NCI-H524 (cell line): ENCODE results near the gene SLC30A7.

ENCODE experiments used
- DNase-seq, 2 experiments: peaks; one replicate each; lab custom pipeline; 2025; lab: John Stamatoyannopoulos, UW

Gene SLC30A7

DNA sequence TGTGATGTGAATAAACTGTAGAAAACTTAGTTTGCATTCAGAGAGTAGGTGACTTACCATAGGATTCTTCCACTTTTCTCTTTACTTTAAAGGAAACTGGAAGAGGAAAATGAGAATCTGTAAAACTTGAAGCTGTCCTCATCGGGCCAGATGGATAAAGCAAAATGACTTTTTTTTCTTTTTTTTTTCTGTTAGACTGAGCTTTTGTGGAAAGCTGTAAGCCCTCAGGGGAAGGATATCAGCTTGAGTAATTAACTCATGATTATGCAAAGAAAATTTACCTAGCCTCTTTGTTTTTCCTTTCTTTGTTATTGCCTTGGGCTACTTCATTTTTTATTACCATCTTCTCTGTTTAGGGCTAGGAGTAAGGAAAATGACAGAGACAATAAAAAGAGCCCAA, 76.3 kb downstream of the SLC30A7 start:
- DNase-seq, result no peak

DNA sequence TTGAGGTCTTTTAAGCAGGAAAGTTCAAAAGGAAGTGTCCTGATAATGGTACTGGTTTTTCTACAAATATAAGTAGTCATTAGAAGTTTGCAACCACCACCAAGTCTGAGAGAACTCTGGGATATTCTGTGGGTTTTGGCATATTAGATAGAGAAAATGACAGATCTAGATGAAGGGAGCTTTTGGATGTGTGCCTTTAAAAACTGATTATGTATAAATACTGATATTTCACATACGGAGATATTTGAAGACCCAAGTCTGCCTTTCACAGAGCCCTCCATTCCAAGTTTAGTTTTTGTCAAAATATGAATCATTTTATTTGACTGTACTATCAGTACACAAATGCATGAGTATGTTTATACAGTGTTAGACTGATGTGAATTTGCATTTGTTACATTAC, 81.0 kb downstream of the SLC30A7 start:
- no peak for DNase-seq

DNA sequence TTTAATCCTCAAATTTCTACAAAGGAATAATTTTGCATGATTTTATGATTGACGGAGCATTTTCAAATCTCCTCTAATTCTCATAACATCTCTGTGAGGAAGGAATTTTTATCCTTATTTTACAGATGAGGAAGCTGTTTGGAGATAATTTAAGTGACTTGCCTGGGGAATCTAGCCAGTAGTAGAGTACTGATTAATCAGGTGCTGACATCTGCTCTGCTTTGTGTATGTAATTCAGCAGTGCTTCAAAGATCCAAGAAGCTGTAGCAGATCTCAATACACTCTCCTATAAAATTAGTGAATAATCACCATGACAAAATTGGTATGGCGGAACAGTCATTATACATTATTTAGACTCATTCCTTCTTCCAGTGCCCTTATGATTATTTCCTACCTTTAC, 83.7 kb downstream of the SLC30A7 start:
- no peak for DNase-seq

DNA sequence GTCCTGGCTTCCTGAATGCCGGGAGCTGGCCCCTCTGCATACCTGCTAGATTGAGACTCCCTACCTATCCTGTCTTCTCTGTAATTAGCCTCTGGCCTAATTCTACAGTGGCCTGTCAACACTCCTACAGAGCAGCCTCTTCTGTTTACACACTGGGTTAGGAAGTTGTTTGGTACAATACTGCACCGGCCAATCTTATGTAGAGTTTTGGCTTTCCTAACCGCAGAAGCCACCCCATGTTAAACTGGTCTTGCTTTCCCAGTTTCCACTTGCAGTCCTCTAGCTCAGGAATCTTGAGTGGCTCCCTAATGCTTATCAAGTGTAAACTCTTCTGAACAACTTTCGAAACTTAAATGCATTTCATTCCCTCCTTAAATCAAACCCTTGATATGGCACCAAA, 86.9 kb downstream of the SLC30A7 start:
- no peak for DNase-seq

DNA sequence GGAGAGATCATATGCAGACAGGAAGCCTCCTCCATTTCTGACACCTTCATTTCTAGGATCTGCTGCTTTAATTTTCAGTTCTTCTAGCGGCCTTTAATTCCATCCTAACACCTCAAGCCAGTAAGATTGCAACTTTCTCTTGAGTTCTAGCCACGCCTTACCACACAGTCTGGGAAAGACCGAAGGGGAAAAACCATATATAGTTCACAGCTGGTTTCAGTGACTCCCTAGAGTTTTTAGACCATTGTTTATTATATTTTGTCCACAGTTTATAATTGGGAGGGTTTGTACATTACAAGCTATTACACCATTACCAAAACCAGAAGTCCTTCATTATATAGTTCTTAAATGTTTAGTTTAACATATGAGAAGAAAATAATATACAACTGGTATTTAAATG, 92.2 kb downstream of the SLC30A7 start:
- no peak for DNase-seq

DNA sequence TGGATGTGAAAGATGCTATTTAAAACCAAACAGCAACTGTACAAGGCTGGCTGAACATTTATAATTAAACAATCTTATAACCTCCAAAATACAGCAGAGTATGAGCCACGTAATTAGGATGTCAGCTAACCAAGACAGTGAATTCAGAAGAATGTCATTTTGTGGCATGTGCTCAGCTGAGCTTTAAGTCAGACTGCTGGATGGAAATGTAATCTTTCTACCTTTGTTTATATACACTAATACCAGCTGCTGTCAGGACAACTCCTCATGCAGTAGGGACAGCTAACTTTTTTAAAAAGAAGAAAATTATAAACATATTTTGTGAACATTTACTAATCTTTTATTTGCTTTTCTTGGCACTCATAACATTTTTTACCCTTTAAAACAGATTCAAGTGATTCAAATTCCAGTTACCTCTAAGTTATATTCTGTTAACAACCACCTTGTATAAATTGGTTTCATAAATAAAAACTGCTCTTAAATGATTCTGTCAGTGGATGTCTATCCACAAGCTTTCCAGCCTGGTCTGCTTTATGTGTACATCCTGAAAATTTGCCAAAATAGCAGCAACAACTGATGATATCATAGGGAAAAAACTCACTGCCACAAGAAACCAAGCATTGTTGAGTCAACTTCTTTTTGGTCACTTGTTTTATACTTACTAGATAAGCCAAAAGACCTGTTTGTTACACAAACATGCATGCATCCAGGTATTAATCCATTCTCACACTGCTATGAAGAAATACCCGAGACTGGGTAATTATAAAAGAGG, 93.6 kb downstream of the SLC30A7 start:
- no peak for DNase-seq

DNA sequence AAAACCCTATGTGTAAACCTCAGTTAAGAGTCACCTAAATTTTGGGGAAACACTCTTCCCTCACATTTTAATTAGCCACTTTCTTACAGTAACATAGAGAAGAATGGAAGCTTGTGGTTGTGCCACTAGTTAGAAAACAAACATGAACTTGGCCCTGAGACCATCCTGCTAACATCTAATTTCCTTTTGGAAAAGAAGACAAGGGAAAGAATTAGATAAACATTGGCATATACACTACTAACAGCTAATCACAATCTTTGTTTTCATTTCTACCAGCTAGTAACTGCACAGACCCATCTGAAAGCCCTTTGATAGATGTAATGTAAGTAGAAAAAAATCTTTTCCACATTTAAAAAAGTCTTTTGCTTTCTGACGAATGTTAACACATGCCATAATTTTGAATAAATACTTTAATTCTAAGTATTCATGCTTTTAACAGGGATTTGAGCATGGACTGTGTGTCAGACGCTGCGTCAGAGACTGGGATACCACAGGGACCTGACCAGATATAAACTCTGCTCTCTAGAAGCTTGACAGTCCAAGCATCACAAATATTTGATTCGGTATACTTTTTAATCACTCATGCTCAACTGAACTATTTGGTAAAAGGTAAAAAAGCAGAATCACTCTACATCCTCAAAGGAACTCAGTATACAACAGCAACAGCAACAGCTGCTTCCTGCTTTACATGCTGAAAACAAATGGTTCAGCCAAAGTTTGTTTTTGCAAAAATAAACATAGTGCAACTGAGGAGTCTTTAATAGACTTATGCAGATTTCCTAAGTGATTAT, 99.5 kb downstream of the SLC30A7 start:
- DNase-seq, result no peak

DNA sequence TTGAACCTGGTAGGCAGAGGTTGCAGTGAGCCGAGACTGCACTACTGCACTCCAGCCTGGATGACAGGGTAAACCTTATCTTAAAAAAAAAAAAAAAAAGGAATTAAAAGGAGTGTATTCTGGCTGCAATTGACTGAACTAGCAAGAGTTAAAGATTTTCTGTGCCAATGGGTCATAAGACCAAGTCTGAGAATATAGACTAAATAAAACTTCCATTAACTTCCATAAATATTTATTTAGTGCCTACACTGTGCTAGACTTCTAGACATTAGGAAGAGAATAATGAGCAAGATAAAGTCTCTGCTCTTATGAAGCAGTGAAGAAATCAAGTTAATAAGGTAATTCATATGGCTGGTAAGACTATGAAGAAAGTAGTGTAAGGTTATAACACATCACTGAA, 102.5 kb downstream of the SLC30A7 start:
- DNase-seq, result no peak

DNA sequence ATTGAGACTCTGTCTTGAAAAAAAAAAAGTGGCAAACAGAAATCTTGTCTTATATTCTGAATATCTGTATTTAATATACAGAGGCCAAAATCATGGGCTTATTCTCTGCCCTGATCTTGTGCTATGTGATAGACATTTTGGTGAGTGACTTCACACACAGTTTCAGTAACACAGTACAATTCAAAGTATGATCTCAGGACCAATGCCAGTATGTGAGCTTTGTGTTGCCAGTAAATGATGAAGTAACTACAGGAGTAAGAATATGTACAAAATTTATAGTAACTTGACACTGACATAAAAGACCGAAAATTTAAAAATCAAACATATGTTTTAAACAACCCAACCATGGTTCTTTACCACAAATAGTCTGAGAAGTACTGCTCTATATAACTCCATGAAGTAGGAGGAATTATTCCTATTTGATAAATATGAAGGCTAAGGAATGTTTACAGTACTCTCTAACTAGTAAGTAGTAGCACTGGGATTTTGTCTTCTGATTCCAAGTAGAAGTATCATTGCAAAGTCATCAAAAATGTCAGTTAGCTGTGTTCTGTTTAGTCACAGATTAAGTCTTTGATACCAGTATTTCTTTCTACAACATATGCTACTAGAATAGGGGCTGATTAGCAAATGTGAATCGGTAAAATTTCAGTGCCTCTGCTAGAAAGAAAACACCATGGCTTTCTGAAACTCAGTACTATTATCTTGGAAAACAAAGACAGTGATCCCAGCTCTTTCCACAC, 104.4 kb downstream of the SLC30A7 start:
- no peak for DNase-seq

DNA sequence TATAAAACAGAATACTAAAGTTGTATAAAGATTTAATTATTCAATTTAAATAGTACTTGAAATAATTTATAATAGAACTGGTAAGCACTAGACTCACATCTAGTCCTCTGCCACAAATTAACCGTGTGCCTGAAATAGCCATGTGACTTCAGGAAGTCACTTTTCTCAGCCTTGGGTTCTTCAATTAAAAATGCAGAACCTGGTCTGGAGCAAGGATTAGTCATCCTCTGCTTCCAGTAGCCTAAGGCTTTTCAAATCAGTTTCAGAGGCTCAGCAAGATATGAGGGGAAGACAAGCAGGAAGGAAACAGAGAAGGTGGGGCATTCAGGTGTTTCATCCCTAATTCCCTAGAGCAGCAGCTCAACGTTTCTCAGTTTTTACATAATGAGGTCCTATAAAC, 106.7 kb downstream of the SLC30A7 start:
- DNase-seq, result no peak

DNA sequence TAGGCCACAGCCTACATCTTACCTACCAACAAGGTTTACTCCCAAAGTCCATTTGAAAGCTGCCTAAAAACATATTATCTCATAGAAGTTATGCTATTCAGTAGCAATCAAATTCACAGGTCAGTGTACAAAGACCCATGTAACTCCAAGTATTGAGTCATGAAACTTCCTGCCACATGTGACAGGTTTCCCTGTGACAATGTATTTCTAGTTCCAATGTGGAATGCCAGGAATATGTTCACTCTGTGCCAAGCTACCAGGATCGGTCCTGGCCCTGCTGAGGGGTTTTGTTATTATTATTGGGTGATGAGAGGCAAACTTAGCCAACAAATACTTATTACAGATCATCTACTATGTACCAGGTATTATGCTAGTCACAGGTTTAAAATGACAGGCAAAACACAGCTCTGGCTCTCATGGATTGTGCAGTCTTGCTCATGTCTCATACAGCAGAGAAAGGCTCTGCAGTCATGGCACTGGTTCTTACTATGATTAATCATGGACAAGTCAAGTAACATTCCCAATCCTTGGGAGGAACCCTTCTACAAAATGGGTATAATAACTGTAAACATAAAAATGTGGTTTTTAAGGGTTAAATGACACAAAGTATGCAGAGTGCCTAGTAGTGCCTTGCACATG, 107.2 kb downstream of the SLC30A7 start:
- no peak for DNase-seq

DNA sequence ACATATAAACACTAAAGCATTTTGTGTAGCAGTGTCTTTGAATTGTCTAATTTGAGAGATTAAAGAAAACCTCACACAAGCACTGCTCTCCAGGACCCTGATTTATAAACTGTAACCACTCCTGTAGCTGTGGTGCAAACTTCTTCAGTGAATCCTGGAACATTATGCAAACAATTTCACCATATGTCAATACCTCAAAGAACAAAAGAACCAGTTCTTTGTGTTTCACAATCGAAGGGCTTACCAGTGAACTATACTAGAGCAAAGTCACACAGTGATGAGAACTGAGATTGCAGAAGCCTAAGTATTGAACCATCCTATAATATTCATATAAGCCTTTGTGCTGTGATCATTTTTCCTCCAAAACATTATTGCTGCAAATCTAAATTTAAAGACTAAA, 108.2 kb downstream of the SLC30A7 start:
- DNase-seq, result no peak

DNA sequence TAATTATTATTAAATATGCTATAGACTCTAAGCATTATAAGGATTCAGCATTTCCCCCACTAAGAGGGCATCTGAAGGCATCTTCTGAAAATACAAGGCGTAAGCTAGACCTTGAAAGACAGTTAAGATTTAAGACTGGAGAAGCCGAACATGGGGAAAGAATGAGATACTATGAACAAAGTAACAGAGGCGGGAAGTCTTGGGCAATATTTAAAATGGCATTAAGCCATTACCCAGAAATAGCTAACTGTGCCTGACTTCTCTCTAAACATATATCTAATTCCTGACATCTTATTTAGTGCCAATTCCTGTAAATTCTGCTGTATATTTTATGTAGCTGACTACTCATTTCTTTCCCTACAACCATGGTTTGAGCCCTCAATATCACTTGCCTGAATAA, 108.8 kb downstream of the SLC30A7 start:
- no peak for DNase-seq

DNA sequence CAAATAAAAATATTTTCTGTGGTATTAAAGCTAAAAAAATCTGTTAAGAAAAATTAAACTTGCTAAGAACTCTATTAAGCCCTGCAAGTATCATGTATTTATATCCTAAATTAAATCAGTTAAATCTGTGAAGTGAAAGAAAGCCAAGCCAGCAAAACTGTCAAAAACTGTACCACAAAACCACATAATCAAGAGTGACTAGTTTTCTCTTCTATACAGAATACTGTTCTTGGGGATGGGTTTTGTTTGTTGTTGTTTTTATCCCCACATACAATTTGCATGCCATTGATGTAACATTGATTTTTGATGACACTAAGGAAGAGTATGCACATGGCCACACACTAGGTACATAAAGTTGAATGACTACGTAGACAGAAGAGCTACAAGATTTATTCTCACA, 109.3 kb downstream of the SLC30A7 start:
- DNase-seq, result no peak

DNA sequence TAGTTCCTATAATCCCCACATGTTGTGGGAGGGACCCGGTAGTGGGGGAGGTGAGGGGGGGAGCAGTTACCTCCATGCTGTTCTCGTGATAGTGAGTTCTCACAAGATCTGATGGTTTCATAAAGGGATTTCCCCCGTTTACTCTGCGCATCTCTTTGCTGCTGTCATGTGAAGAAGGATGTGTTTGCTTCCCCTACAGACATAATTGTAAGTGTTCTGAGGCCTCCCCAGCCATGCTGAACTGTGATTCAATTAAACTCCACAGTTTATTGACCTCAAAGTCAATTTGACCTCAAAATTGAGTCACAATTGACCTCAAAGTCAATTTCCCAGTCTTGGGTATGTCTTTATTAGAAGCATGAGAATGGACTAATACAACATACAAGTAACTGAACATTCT, 110.0 kb downstream of the SLC30A7 start:
- DNase-seq, result no peak

DNA sequence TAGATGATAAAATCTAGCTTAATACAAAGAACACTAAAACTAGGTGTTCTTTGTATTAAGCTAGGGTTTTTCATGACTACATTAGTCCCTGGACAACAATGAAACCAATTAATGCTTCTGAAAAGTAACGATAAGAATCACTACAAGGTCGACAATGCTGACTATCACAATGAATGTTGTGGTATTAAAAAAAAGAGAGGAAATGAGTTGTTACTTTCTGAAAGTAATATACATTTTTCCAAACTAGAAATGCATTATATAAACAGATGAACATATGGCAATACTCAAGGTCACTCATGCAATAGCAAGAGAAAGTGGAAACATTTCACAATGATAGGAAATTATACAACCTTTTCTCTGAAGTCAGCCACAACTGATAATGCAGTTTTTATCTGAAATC, 110.7 kb downstream of the SLC30A7 start:
- no peak for DNase-seq

DNA sequence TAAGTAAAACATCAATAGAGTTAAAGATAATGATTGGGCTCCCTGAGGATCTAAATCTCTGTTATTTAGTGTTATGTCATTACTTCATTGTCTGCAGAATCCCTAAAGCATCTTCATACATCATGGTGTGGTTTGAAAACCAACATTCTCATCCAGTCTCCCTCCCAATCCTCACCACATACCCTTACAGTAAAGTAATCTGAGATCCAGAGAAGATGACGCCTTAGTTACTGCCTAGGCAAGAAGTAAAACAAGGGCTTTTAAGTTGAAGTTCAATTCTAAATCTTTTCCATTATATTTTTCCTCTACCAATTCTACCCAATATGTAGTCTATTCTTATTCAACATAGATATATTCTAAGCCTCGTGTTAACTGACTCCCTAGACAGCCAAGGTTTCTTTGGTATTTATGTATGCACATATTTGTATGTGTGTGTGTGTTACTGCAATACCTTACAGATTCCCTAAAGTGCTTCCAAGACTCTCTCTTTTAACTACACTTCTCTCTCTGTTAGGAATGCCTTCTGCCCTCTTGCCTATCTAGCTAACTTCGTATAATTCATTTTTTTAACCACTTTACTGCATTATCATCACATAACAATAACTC, 112.4 kb downstream of the SLC30A7 start:
- DNase-seq, result no peak

DNA sequence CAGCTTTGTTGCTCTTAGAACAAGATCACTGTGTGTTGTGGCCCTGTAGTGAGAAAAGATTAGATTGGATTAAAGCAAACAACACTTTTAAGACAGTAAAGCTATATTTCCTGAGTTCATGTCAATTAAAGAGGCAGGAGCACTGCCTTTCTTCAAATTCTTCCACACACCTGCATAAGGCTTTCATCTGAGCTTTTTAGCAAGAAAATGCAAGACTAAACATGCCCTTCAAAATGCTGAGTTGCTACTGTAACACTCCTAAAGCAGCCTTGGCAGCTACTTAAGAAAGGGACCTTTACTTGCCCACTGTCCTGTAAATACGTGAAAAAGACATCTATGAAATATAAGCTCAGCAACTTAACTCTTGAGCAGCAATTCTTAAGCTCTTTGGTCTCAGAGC, 117.9 kb downstream of the SLC30A7 start:
- no peak for DNase-seq

DNA sequence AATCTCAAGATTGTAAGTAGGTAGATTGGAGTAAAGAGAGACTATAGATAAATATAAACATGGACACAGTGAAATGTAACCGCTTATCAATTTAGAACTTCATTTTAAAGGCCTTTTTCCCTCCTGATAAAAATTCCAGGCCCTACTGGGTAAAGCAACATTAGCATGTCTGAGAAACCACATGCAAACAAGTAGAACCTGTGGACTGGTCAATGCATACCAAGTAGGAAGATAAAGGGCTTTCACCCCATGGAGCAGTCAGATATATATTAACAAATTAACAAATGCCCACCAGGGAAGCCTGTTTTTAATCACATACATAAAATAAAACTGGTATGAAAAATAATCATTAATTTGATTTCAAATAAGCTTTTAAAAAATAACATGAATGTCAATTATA, 121.6 kb downstream of the SLC30A7 start:
- no peak for DNase-seq

DNA sequence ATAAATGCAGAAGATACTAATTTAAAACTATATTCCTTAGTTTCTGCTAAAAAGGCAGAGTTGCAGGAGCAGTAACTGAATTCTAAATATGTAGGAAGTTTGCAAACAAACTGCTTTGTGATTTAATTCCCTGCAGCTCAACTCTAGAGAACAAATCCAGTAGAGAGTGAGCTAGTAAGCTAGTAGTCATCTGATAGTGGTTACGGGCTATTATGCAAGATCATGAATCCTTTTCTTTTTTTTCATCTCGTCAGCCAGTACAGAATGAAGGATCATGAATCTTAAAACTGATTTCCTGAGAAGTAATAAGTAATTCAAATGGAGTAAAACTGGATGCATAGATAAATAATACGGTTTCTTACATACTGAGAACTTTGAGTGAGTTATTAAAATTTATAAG, 126.4 kb downstream of the SLC30A7 start:
- no peak for DNase-seq

DNA sequence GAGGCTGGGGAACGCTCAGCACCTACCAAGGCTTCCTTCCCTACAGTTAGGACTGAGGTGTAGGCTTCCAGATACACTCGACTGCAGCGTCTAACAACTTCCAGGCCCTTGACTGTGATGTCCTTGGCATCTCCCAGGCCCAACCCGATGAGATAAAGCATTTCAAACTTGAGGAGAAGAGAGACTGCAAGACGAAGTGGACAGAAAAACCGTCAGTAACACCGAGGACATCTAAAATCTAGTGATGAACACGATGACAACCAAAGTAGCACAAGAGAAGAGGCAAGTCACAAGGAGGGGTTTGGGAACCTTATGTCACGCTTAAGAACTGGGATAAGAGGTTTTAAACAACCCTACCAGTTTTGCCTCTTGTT, 129.4 kb downstream of the SLC30A7 start:
- DNase-seq, result peak in 1 of 2 experiments; percentile 26
